GM19099 (cell line): Measurements from ENCODE around the gene RPP25L.

Source experiments
- POLR2A ChIP-seq: IDR thresholded peaks from 3 replicates; pipeline ENCODE4 v1.6.1; 2011; ENCODE audit warnings: low read depth; ENCODE audit not compliant: insufficient read length; ENCODE audit errors: extremely low read depth

The RPP25L gene

GRCh38 chr9:34646211-34647083 lies 34.5 kb upstream of the RPP25L start, which contains the start of gene GALT:
Gene GALT, plus strand, starts transcription at chr9:34646675. Its CDS starts 30 bp downstream, at chr9:34646705.
- peak; percentile 74 for TF ChIP-seq POLR2A

GRCh38 chr9:34644766-34645314 lies 32.9 kb upstream of the RPP25L start:
- TF ChIP-seq POLR2A, result no peak

- no peak for TF ChIP-seq POLR2A
These were observed 30.8 kb upstream of the RPP25L start for GRCh38 chr9:34642679-34643078.

DNA sequence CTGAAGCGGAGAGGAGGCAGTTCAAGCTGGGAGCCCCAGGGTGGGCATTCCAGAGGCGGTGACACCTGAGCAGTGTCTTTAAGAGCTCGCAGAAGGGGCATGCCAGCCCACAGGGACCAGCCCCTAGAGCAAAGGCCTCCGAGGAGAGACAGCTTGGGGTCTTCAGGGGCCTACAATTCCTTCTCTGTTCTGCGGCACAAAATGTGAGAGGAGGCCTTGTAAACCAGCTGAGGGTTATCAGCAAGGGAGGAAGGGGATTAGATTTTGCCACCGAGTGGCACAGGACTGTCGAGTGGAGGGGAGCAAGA lies 26.2 kb upstream of the RPP25L start:
- no peak for TF ChIP-seq POLR2A

- TF ChIP-seq POLR2A, result peak; percentile 80
These were observed 25.6 kb upstream of the RPP25L start, which contains the start of gene SIGMAR1 for GRCh38 chr9:34637356-34638137. Gene SIGMAR1, minus strand, starts transcription at chr9:34637787. Its CDS starts 90 bp downstream, at chr9:34637697.

- TF ChIP-seq POLR2A, result no peak
These were observed 25.0 kb upstream of the RPP25L start for GRCh38 chr9:34636791-34637355.

- TF ChIP-seq POLR2A, result no peak
These were observed 23.7 kb upstream of the RPP25L start for GRCh38 chr9:34635556-34635955.

DNA sequence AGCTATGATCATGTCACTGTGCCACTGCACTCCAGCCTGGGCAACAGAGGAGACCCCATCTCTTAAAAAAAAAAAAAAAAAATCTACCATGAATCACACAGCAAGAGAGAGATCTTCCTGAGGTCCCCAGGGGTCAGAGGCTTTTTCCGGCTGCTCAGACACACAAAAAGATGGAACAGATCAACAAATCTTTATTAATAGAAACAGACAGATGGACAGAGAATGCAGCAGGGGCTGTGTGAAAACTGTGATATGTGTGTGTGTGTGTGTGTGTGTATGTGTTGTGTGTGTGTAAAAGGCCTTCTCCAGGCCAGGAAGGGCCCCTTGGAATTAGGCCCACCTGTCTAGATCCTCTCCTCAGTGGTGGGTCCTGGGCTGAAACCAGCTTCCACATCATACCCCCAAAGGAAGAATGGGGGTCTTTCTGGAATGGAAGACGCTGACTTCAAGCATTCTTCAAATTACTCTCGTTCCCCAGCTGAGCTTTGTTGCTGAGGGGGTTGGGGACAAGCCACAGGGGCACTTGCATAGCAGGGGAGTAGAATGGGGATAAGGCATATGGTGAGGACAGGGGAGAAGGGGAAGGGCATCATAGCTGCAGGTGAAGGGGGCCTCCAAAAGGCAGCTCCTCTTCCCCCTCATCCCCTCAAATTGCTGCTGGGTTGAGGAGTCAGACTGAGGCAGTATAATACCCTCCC lies 22.8 kb upstream of the RPP25L start:
- no peak for TF ChIP-seq POLR2A

GRCh38 chr9:34633851-34634550 lies 22.1 kb upstream of the RPP25L start:
- TF ChIP-seq POLR2A, result no peak

GRCh38 chr9:34633166-34633565 lies 21.3 kb upstream of the RPP25L start:
- no peak for TF ChIP-seq POLR2A

GRCh38 chr9:34630402-34631154 lies 18.7 kb upstream of the RPP25L start:
- TF ChIP-seq POLR2A, result no peak

- TF ChIP-seq POLR2A, result no peak
These were observed 17.6 kb upstream of the RPP25L start for GRCh38 chr9:34629491-34629808.

DNA sequence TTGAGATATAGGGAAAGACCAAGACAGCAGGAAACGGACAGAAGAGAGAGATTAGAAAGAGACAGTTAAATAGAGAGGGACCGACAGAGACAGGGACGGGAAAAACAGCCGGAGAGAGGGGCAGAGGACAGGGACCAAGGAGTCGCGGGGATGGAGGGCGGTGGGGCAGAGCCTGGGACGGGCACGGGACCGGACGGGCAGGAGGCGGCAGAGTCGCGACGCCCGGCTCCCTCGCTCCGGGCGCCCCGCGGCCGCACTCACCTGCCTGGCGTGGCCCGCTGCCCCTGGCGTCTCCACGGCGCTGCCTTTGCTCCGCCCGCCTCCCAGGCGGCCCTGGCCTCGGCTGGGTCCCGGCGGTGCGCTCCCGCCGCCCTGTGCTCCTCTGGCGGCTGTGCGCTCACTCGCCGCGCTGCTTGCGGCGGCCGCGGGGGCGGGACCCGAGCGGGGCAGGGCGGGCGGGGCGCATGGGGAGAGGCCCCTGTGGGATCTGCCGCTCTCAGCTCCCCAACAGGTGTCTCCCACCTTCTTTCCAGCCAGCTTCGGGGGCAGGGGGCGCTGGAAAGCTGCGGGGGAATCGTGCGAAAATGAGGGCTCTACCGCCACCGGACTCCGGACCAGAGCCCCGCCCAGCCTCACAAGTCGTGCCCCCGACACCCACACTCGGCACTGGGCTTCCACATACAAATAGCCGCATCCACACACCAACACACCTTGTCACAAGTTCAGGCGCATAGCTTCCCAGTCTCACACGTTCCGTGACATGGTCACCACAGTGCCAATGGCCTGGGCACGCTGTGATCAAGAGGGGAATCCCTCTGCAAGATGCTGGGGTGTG lies 17.0 kb upstream of the RPP25L start, which contains the start of gene ARID3C:
Gene ARID3C, minus strand, starts transcription at position 411 of the 835 bp plus-strand sequence. CDS start 1,052 bp downstream, outside the sequence.
- TF ChIP-seq POLR2A, result no peak
